CD4-positive, alpha-beta T cell (primary cell): ENCODE data around the gene SERTM1. TPM values are rescaled to one million over a fixed set of nuclear protein-coding genes. Genes with fewer than 3 reads are reported as not detected.

Experiments used
- ATAC-seq: fragments of 200-7000 bp; cut with Tn5 transposase; one replicate; pipeline ENCODE4 v1.10.0; 2022; ENCODE audit warnings: mild to moderate bottlenecking; ENCODE audit not compliant: poor library complexity
- CTCF ChIA-PET: fragments of 350-600 bp; sonication (Branson Sonifier 250); formaldehyde crosslinking; loops from one replicate; lab custom pipeline; 2021; ENCODE audit warnings: antibody characterized with exemption, inconsistent platforms; lab: Charles Lee
- POLR2A ChIA-PET: fragments of 350-600 bp; sonication (Branson Sonifier 250); formaldehyde crosslinking; loops from one replicate; lab custom pipeline; 2021; ENCODE audit warnings: antibody characterized with exemption, inconsistent platforms; lab: Charles Lee
- DNase-seq, 14 experiments: peaks; one replicate each; pipeline ENCODE4 v3.0.0-alpha.2; 2013 to 2020; ENCODE audit warnings: mixed read lengths in 2 of 14
- H3K27ac ChIP-seq, 2 donors: one replicate each; pipeline versions ENCODE4 v1.5.1 to v1.7.0; 2013; ENCODE audit warnings: low read length in 2 of 2, low read depth in 1 of 2, mild to moderate bottlenecking in 1 of 2
- H3K27me3 ChIP-seq, 2 experiments: 1 replicate in 1 of 2; 2 replicates in 1 of 2; pipeline versions ENCODE4 v1.6.1 to v1.7.0; 2013; ENCODE audit warnings: low read length in 2 of 2, control low read depth in 1 of 2, mild to moderate bottlenecking in 1 of 2, moderate library complexity in 1 of 2; ENCODE audit not compliant: insufficient read depth in 2 of 2, control insufficient read depth in 1 of 2
- H3K36me3 ChIP-seq: one replicate; pipeline ENCODE4 v1.6.1; 2013; ENCODE audit warnings: low read length, control low read depth; ENCODE audit not compliant: insufficient read depth
- H3K4me1 ChIP-seq: one replicate; pipeline ENCODE4 v1.6.1; 2013; ENCODE audit warnings: low read length, control low read depth; ENCODE audit not compliant: insufficient read depth
- H3K4me3 ChIP-seq: one replicate; pipeline ENCODE4 v1.5.1; 2013; ENCODE audit warnings: mild to moderate bottlenecking, low read length, moderate library complexity
- H3K9me3 ChIP-seq, 2 experiments: 1 replicate in 1 of 2; 2 replicates in 1 of 2; pipeline versions ENCODE4 v1.6.1 to v1.7.0; 2013; ENCODE audit warnings: low read length in 2 of 2, mild to moderate bottlenecking in 2 of 2, control low read depth in 1 of 2, moderate library complexity in 1 of 2; ENCODE audit not compliant: control insufficient read depth in 1 of 2, insufficient read depth in 1 of 2
- H3K27ac Mint-ChIP-seq: one replicate; pipeline ENCODE4 v1.8.0; 2020; ENCODE audit warnings: mixed read lengths
- H3K27me3 Mint-ChIP-seq: one replicate; pipeline ENCODE4 v1.8.0; 2021; ENCODE audit warnings: mixed read lengths
- H3K36me3 Mint-ChIP-seq: one replicate; pipeline ENCODE4 v1.8.0; 2021; ENCODE audit warnings: low read depth, mixed read lengths
- H3K4me1 Mint-ChIP-seq: one replicate; pipeline ENCODE4 v1.8.0; 2021; ENCODE audit warnings: low read depth, mixed read lengths
- H3K4me3 Mint-ChIP-seq: one replicate; pipeline ENCODE4 v1.8.0; 2020; ENCODE audit warnings: mild to moderate bottlenecking, mixed read lengths
- H3K9me3 Mint-ChIP-seq: one replicate; pipeline ENCODE4 v1.8.0; 2020; ENCODE audit warnings: mixed read lengths
- CTCF ChIP-seq: fragments of 200-600 bp; IDR thresholded peaks from one replicate; pipeline ENCODE4 v1.8.0; 2022; ENCODE audit warnings: antibody characterized with exemption, mild to moderate bottlenecking
- intact Hi-C, 2 experiments: fragments of 100-400 bp; cut with DNase I in 1 of 2; cut with micrococcal nuclease in 1 of 2; formaldehyde crosslinking; loops; one replicate each; pipeline versions ENCODE4 v1.15.1 to v1.9.0; 2023 to 2025; cut with DNase I, micrococcal nuclease
- total RNA-seq, 174 experiments: library from RNA in 2 of 174; stranded (reverse) in 2 of 174; gene quantifications; one replicate each; pipeline ENCODE4 v1.2.3 and lab custom pipeline; 2021 to 2026

The SERTM1 gene
- total RNA-seq, 2 experiments from 2014 or later, result not detected

- POLR2A ChIA-PET, result no interaction called here
These were observed 71.6 kb downstream of the SERTM1 start for GRCh38 chr13:36745436-36745835.

GRCh38 chr13:36746051-36746450, 72.2 kb downstream of the SERTM1 start:
- H3K9me3 Mint-ChIP-seq, result no peaks in the 10 kb centered on the region
- H3K9me3 ChIP-seq, result no peaks in the 10 kb centered on the region
- no peaks in the 10 kb centered on the region for H3K36me3 Mint-ChIP-seq

More at GRCh38 chr13:36745436-36745835, 71.6 kb downstream of the SERTM1 start:
- TF ChIP-seq CTCF, result no peak
- Mint-ChIP-seq H3K27me3 (peaks cover 5% of the 10 kb centered on the region), H3K4me3 (no peak overlapping the region), H3K9me3 (no peaks in the 10 kb centered on the region), H3K4me1 (no peaks in the 10 kb centered on the region), H3K27ac (no peak overlapping the region), H3K36me3 (no peaks in the 10 kb centered on the region)
- DNase-seq (no peak), ATAC-seq (no peak)
- CTCF ChIA-PET, result interaction anchor here (2.9 kb wide), 1 partner anchor 9 kb away, joined by 8 read pairs; no protein-coding TSS in a partner anchor
- Histone ChIP-seq H3K9me3 (no peaks in the 10 kb centered on the region), H3K4me3 (no peak overlapping the region), H3K27ac (no peak overlapping the region), H3K27me3 (peaks cover 0 to 3% of the 10 kb centered on the region in 2 experiments), H3K36me3 (no peaks in the 10 kb centered on the region), H3K4me1 (no peaks in the 10 kb centered on the region)
- intact Hi-C loops, result no loop called here

More at GRCh38 chr13:36746051-36746450, 72.2 kb downstream of the SERTM1 start:
- no peak for TF ChIP-seq CTCF
- H3K36me3 ChIP-seq, result no peaks in the 10 kb centered on the region
- no peak for DNase-seq
- ATAC-seq, result no peak
- Mint-ChIP-seq H3K4me1 (no peaks in the 10 kb centered on the region), H3K27ac (no peak overlapping the region), H3K27me3 (peaks cover 11% of the 10 kb centered on the region), H3K4me3 (no peak overlapping the region)
- peaks cover 0 to 3% of the 10 kb centered on the region in 2 experiments for H3K27me3 ChIP-seq
- ChIA-PET POLR2A (no interaction called here), CTCF (interaction anchor here (2.9 kb wide), 1 partner anchor 10 kb away, joined by 8 read pairs; no protein-coding TSS in a partner anchor)
- no peaks in the 10 kb centered on the region for H3K4me1 ChIP-seq
- H3K27ac ChIP-seq, result no peak overlapping the region
- no peak overlapping the region for H3K4me3 ChIP-seq
- intact Hi-C loops, result no loop called here

Other genes with a start within 250 kb of the SERTM1 start
- gene CCNA1, start 241.5 kb upstream of the SERTM1 start, total RNA-seq, result not detected
- gene RFXAP, start 145.2 kb downstream of the SERTM1 start, total RNA-seq, result 1 to 10 TPM; 5.8 to 6.0 TPM
- gene SMAD9, start 246.2 kb downstream of the SERTM1 start, total RNA-seq, result not detected